ENCODE data around the gene FOXE3.

Gene FOXE3

DNA sequence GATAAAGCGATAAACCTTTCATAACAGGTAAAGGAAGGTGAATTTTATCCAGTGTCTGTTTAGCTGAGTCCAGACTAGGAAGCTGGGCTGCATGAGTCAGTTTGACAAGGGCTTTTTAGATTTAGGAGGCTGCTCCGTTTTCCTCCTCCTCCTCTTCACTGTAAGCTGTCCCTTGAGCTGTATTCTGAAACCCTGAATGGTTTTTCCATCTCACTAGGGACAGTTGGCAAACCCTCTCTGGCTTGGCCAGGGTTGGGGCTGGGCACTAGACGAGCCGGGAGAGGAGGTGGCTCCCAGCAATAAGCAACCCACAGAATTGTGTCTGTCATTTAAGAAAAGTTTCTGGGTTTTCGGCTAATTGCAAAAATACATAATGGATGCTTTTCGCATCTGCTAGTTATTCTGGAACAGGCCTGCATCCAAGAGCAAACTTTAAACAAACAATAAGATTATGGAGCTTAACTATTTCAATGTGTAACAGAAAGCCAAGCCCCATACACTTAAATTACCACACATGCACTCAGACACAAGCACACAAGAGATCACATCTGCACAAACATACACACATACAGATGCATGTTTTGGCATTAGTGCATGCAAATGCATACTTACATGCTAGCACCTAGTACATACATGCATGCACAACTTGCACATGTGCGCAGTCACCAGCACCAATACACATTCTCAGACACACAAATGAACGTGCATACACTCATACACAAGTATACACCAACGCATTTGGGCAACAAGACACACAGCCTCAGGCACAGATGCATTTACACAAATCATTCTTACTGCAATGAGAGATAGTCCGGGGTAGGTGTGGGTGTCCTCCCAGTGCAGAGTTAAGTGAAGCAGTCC lies 27.8 kb upstream of the FOXE3 start:
- H3K36me3 ChIP-seq = no peaks in the 10 kb centered on the region
- TF ChIP-seq, protein P1, sequence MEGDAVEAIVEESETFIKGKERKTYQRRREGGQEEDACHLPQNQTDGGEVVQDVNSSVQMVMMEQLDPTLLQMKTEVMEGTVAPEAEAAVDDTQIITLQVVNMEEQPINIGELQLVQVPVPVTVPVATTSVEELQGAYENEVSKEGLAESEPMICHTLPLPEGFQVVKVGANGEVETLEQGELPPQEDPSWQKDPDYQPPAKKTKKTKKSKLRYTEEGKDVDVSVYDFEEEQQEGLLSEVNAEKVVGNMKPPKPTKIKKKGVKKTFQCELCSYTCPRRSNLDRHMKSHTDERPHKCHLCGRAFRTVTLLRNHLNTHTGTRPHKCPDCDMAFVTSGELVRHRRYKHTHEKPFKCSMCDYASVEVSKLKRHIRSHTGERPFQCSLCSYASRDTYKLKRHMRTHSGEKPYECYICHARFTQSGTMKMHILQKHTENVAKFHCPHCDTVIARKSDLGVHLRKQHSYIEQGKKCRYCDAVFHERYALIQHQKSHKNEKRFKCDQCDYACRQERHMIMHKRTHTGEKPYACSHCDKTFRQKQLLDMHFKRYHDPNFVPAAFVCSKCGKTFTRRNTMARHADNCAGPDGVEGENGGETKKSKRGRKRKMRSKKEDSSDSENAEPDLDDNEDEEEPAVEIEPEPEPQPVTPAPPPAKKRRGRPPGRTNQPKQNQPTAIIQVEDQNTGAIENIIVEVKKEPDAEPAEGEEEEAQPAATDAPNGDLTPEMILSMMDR (IDR thresholded peaks at IDR 0.05) = no peak
- no peak overlapping the region for H3K4me3 ChIP-seq (ENCODE audit: low read depth in 1 of 2, low read length in 1 of 2)

GRCh38 chr1:47388891-47389238 lies 27.2 kb upstream of the FOXE3 start:
- Histone ChIP-seq H3K4me3 (ENCODE audit: low read depth in 1 of 2, low read length in 1 of 2) (no peak overlapping the region), H3K27me3 (peaks cover 59% of the 10 kb centered on the region), H3K27ac (no peak overlapping the region), H3K9me3 (no peaks in the 10 kb centered on the region), H3K4me1 (ENCODE audit: control insufficient read depth in 1 of 2, insufficient read depth in 1 of 2, low read depth in 1 of 2, low read length in 1 of 2) (no peaks in the 10 kb centered on the region), H3K36me3 (no peaks in the 10 kb centered on the region)
- TF ChIP-seq, protein P1 (IDR thresholded peaks at IDR 0.05) = no peak

More for the DNA sequence above, 27.8 kb upstream of the FOXE3 start:
- no peaks in the 10 kb centered on the region for H3K9me3 ChIP-seq
- no peaks in the 10 kb centered on the region for H3K4me1 ChIP-seq (ENCODE audit: control insufficient read depth in 1 of 2, insufficient read depth in 1 of 2, low read depth in 1 of 2, low read length in 1 of 2)
- peaks cover 54% of the 10 kb centered on the region for H3K27me3 ChIP-seq
- H3K27ac ChIP-seq = no peak overlapping the region

GRCh38 chr1:47389731-47390130 lies 26.4 kb upstream of the FOXE3 start:
- peaks cover 65% of the 10 kb centered on the region for H3K27me3 ChIP-seq
- H3K9me3 ChIP-seq = no peaks in the 10 kb centered on the region
- TF ChIP-seq, protein P1 (IDR thresholded peaks at IDR 0.05) = no peak
- H3K4me1 ChIP-seq (ENCODE audit: control insufficient read depth in 1 of 2, insufficient read depth in 1 of 2, low read depth in 1 of 2, low read length in 1 of 2) = no peaks in the 10 kb centered on the region
- no peaks in the 10 kb centered on the region for H3K36me3 ChIP-seq
- no peak overlapping the region for H3K4me3 ChIP-seq (ENCODE audit: low read depth in 1 of 2, low read length in 1 of 2)
- H3K27ac ChIP-seq = no peak overlapping the region

- H3K36me3 ChIP-seq = no peaks in the 10 kb centered on the region
- H3K9me3 ChIP-seq = no peaks in the 10 kb centered on the region
- H3K4me1 ChIP-seq (ENCODE audit: control insufficient read depth in 1 of 2, insufficient read depth in 1 of 2, low read depth in 1 of 2, low read length in 1 of 2) = no peaks in the 10 kb centered on the region
- H3K27me3 ChIP-seq = peaks cover 74% of the 10 kb centered on the region
- TF ChIP-seq, protein P1 (IDR thresholded peaks at IDR 0.05) = no peak
- H3K4me3 ChIP-seq (ENCODE audit: low read depth in 1 of 2, low read length in 1 of 2) = no peak overlapping the region
- H3K27ac ChIP-seq = no peak overlapping the region
Measured at GRCh38 chr1:47390843-47391242, 25.2 kb upstream of the FOXE3 start.

- TF ChIP-seq, protein P1 (IDR thresholded peaks at IDR 0.05) = no peak
- peaks cover 64% of the 10 kb centered on the region for H3K27me3 ChIP-seq
- H3K36me3 ChIP-seq = no peaks in the 10 kb centered on the region
- no peaks in the 10 kb centered on the region for H3K4me1 ChIP-seq (ENCODE audit: control insufficient read depth in 1 of 2, insufficient read depth in 1 of 2, low read depth in 1 of 2, low read length in 1 of 2)
- no peaks in the 10 kb centered on the region for H3K9me3 ChIP-seq
- no peak overlapping the region for H3K27ac ChIP-seq
- H3K4me3 ChIP-seq (ENCODE audit: low read depth in 1 of 2, low read length in 1 of 2) = no peak overlapping the region
Measured at GRCh38 chr1:47393141-47393540, 22.9 kb upstream of the FOXE3 start.
